ENCODE results near the gene LEAP2. TPM values are rescaled to one million over a fixed set of nuclear protein-coding genes. Genes with fewer than 3 reads are reported as not detected.
A peak's percentile ranks its signal among the peaks of the same experiment; 100 is the strongest.

LEAP2 gene
- total RNA-seq, 4 donors from 2014 or later: 1.5 to 4.8 (median 2.9) TPM

- intact Hi-C loops (cut with DNase I): no loop called here
- peaks cover 4 to 16% of the 10 kb centered on the region in 2 donors for H3K4me1 ChIP-seq
- no peaks in the 10 kb centered on the region for H3K27me3 ChIP-seq
- peak overlapping the region; percentile 32 to 69 (median 67) for H3K4me3 ChIP-seq (replicated peaks in 1 of 3)
- TF ChIP-seq POLR2A (IDR thresholded peaks at IDR 0.05): no peak
- peak in 1 of 6 experiments; percentile 4 for TF ChIP-seq CTCF (IDR thresholded peaks at IDR 0.05)
- H3K27ac ChIP-seq: peak overlapping the region; percentile 82 to 92 (median 92)
- peaks cover 0 to 10% of the 10 kb centered on the region in 2 donors for H3K36me3 ChIP-seq
- 37 to 38% methylated on average over 26 to 30 of the region's 30 CpGs for WGBS, 2 donors
- no peaks in the 10 kb centered on the region for H3K9me3 ChIP-seq
- DNase-seq: no peak
These were observed 7.7 kb upstream of the LEAP2 start for GRCh38 chr5:132865668-132866341.

- WGBS, 2 donors: 0 to 1% methylated on average over 22 to 23 of the region's 55 CpGs
- no peaks in the 10 kb centered on the region for H3K27me3 ChIP-seq
These were observed 7.0 kb upstream of the LEAP2 start, which contains the start of the genes GDF9 and UQCRQ for GRCh38 chr5:132866342-132867045. Gene GDF9 (minus strand): TSS chr5:132866469. CDS start chr5:132864533, 1,936 bp downstream. Gene UQCRQ (plus strand): TSS chr5:132866642. CDS start chr5:132866882, 240 bp downstream.

GRCh38 chr5:132867046-132867451 lies 6.4 kb upstream of the LEAP2 start:
- TF ChIP-seq CTCF (IDR thresholded peaks at IDR 0.05) (no peak), POLR2A (IDR thresholded peaks at IDR 0.05) (no peak)
- Histone ChIP-seq H3K27me3 (no peaks in the 10 kb centered on the region), H3K36me3 (peaks cover 0 to 10% of the 10 kb centered on the region in 2 donors), H3K27ac (peak overlapping the region; percentile 36 to 92 (median 92)), H3K4me3 (replicated peaks in 1 of 3) (peak overlapping the region; percentile 7 to 69 (median 67)), H3K4me1 (peaks cover 4 to 16% of the 10 kb centered on the region in 2 donors), H3K9me3 (no peaks in the 10 kb centered on the region)
- intact Hi-C loops (cut with DNase I): no loop called here
- 1 to 3% methylated on average over 9 to 13 of the region's 13 CpGs for WGBS, 2 donors
- DNase-seq: no peak

More at GRCh38 chr5:132866342-132867045, 7.0 kb upstream of the LEAP2 start, which contains the start of the genes GDF9 and UQCRQ:
- Histone ChIP-seq H3K4me3 (replicated peaks in 1 of 3) (peak within 1 kb of the TSS; percentile 32 to 69 (median 67)), H3K36me3 (peaks cover 0 to 10% of the 10 kb centered on the region in 2 donors), H3K4me1 (peaks cover 4 to 16% of the 10 kb centered on the region in 2 donors), H3K9me3 (no peaks in the 10 kb centered on the region), H3K27ac (peak within 1 kb of the TSS; percentile 82 to 92 (median 92))
- TF ChIP-seq CTCF (IDR thresholded peaks at IDR 0.05) (peak in 2 of 6 experiments; percentile 5 to 42), POLR2A (IDR thresholded peaks at IDR 0.05) (peak; percentile 63 to 92)
- peak; percentile 95 to 96 for DNase-seq
- intact Hi-C loops (cut with DNase I): no loop called here

- Histone ChIP-seq H3K36me3 (peaks cover 0 to 10% of the 10 kb centered on the region in 2 donors), H3K9me3 (no peaks in the 10 kb centered on the region), H3K27ac (no peak overlapping the region), H3K27me3 (no peaks in the 10 kb centered on the region), H3K4me3 (replicated peaks in 1 of 3) (no peak overlapping the region), H3K4me1 (peaks cover 4 to 16% of the 10 kb centered on the region in 2 donors)
- TF ChIP-seq POLR2A (IDR thresholded peaks at IDR 0.05) (no peak), CTCF (IDR thresholded peaks at IDR 0.05) (no peak)
- intact Hi-C loops (cut with DNase I): no loop called here
- DNase-seq: no peak
- 87 to 92% methylated on average over 4 of the region's 4 CpGs for WGBS, 2 donors
These were observed 4.7 kb upstream of the LEAP2 start for GRCh38 chr5:132868754-132869153.
